Ishikawa (cell line): ENCODE results near the gene CGREF1.

Experiments used
- CEBPB ChIP-seq: IDR thresholded peaks from 2 replicates; pipeline ENCODE4 v1.6.1; 2012
- CREB1 ChIP-seq: IDR thresholded peaks from 2 replicates; pipeline ENCODE4 v1.6.1; 2012; ENCODE audit warnings: low read depth
- EGR1 ChIP-seq: IDR thresholded peaks from 2 replicates; pipeline ENCODE4 v1.6.1; 2012
- EP300 ChIP-seq: IDR thresholded peaks from 2 replicates; pipeline ENCODE4 v1.6.1; 2012; ENCODE audit warnings: borderline replicate concordance
- FOXM1 ChIP-seq: IDR thresholded peaks from 2 replicates; pipeline ENCODE4 v1.6.1; 2012; ENCODE audit warnings: low read depth, borderline replicate concordance
- NFIC ChIP-seq: IDR thresholded peaks from 2 replicates; pipeline ENCODE4 v1.6.1; 2012
- RAD21 ChIP-seq: IDR thresholded peaks from 2 replicates; pipeline ENCODE4 v1.6.1; 2012; ENCODE audit warnings: low read depth
- REST ChIP-seq: IDR thresholded peaks from 2 replicates; pipeline ENCODE4 v1.6.1; 2012; ENCODE audit warnings: low read depth, mild to moderate bottlenecking
- TAF1 ChIP-seq: IDR thresholded peaks from 2 replicates; pipeline ENCODE4 v1.6.1; 2012; ENCODE audit warnings: low read depth, mild to moderate bottlenecking
- TCF12 ChIP-seq: IDR thresholded peaks from 2 replicates; pipeline ENCODE4 v1.6.1; 2012; ENCODE audit warnings: low read depth
- TEAD4 ChIP-seq: IDR thresholded peaks from 2 replicates; pipeline ENCODE4 v1.6.1; 2012
- USF1 ChIP-seq: IDR thresholded peaks from 2 replicates; pipeline ENCODE4 v1.6.1; 2012
- YY1 ChIP-seq: IDR thresholded peaks from 2 replicates; pipeline ENCODE4 v1.6.1; 2012; ENCODE audit warnings: low read depth
- ZBTB7A ChIP-seq: IDR thresholded peaks from 2 replicates; pipeline ENCODE4 v1.6.1; 2012; ENCODE audit warnings: low read depth
- TF ChIP-seq, protein P1 (sequence below): IDR thresholded peaks from 2 replicates; pipeline ENCODE4 v1.6.1; 2012

The CGREF1 gene

DNA sequence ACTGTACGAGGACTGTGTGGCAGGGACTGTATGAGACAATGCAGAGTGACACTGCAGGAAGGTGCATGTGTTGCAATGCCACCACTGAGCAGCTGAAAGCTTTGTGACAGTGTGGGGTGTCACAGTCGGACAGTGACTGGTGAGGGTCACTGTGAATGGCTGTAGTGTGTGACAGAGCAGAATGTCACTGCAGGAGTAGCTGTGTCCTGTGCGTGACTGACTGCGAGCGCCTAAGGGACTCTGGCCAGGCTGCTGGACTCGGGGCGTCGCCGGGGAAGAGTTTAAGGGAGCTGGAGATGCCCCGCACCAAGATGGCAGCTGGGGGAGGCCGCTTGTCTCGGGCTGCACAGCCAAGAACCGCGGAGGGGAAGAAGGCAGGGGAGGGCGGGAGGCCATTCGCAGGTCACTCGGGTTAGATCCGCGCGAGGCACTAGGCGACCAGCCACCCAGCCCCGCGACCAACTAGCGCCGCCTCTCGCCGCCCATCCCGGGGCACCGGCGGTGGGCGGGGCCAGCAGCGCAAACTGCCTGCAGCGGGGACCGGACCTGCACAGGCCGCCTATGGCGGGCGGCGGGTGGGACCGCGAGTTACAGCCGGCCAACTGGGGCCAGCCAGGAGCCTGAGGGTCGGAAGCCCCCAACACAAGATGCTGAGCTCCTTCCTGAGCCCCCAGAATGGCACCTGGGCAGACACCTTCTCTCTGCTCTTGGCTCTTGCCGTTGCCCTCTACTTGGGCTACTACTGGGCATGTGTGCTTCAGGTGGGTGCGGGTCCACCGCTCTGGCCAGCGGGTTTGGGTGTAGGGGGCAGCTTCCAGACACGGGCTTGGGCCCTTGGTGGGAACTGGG, 4.6 kb upstream of the CGREF1 start, which contains the start of gene ABHD1:
Gene ABHD1, plus strand, starts transcription at position 514 of the 849 bp plus-strand sequence. Its CDS starts 134 bp downstream, at position 648.
- TF ChIP-seq ZBTB7A (no peak), USF1 (no peak), NFIC (no peak), TCF12 (no peak), TAF1 (peak; percentile 46; the same call in 1 of the 2 replicates), RAD21 (no peak), REST (no peak), CEBPB (no peak), EGR1 (no peak), EP300 (no peak), YY1 (peak; percentile 86), CREB1 (no peak), FOXM1 (no peak)
- TF ChIP-seq, protein P1, sequence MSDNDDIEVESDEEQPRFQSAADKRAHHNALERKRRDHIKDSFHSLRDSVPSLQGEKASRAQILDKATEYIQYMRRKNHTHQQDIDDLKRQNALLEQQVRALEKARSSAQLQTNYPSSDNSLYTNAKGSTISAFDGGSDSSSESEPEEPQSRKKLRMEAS: no peak

GRCh38 chr2:27122791-27123190, 3.9 kb upstream of the CGREF1 start:
- no peak for TF ChIP-seq ZBTB7A
- no peak for TF ChIP-seq NFIC
- TF ChIP-seq YY1: no peak
- TF ChIP-seq TAF1: no peak

- no peak for TF ChIP-seq YY1
- TF ChIP-seq USF1: no peak
- no peak for TF ChIP-seq TAF1
- no peak for TF ChIP-seq CEBPB
- no peak for TF ChIP-seq TEAD4
Measured at GRCh38 chr2:27121906-27122305, 3.0 kb upstream of the CGREF1 start.

GRCh38 chr2:27117995-27118524, 868 bp downstream of the CGREF1 start:
- no peak for TF ChIP-seq ZBTB7A
- TF ChIP-seq TCF12: no peak

- TF ChIP-seq, protein P1: no peak
- TF ChIP-seq ZBTB7A: no peak
- no peak for TF ChIP-seq REST
- no peak for TF ChIP-seq USF1
- no peak for TF ChIP-seq TCF12
- TF ChIP-seq CEBPB: no peak
- TF ChIP-seq YY1: no peak
- no peak for TF ChIP-seq CREB1
- no peak for TF ChIP-seq FOXM1
- no peak for TF ChIP-seq TAF1
- TF ChIP-seq RAD21: no peak
- TF ChIP-seq TEAD4: no peak
- TF ChIP-seq NFIC: no peak
- no peak for TF ChIP-seq EP300
- no peak for TF ChIP-seq EGR1
Measured at GRCh38 chr2:27115519-27115918, 3.4 kb downstream of the CGREF1 start.

DNA sequence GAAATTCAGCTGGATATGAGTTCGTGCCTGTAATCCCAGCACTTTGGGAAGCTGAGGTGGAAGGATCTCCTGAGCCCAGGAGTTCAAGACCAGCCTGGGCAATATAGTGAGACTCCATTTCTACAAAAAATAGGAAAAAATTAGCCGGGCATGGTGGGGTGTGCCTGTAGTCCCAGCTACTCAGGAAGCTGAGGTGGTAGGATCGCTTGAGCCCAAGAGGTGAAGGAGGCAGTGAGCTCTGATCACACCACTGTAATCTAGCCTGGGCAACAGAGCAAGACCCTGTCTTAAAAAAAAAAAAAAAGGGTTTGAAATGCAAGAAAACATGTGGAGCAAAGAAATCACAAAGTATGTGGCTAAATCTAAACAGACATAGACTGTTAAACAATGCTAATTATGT, 9.8 kb downstream of the CGREF1 start:
- TF ChIP-seq NFIC: no peak
- TF ChIP-seq CEBPB: no peak
- no peak for TF ChIP-seq TEAD4
- TF ChIP-seq FOXM1: no peak
- TF ChIP-seq, protein P1: no peak
- no peak for TF ChIP-seq EGR1
- no peak for TF ChIP-seq ZBTB7A
- no peak for TF ChIP-seq EP300
- no peak for TF ChIP-seq TAF1
- TF ChIP-seq RAD21: no peak
- TF ChIP-seq REST: no peak
- TF ChIP-seq TCF12: no peak
- TF ChIP-seq USF1: no peak
- no peak for TF ChIP-seq CREB1
- no peak for TF ChIP-seq YY1
